ENCODE results near the gene KCNJ16.

DNA sequence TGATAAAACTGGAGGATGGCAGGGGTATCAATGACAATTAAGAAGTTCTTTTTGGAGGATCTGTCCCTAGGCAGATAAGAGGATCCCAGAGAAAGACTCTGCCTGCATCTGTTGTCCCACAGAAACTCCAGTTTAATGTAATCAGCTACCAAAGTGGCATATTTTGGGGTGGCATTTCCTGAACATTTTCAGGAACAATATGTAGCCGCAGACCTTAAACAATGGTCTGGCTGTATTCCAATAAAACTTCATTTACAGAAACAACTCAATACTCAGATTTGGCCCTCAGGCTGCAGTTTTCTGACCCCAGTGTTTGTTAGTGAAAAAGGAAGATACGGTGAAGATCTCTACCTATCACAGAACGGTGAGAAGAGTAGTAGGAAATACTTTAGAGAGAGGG lies 46.1 kb downstream of the KCNJ16 start:
- no peak for TF ChIP-seq POLR2A (IDR thresholded peaks at IDR 0.05)
- TF ChIP-seq, protein P1, sequence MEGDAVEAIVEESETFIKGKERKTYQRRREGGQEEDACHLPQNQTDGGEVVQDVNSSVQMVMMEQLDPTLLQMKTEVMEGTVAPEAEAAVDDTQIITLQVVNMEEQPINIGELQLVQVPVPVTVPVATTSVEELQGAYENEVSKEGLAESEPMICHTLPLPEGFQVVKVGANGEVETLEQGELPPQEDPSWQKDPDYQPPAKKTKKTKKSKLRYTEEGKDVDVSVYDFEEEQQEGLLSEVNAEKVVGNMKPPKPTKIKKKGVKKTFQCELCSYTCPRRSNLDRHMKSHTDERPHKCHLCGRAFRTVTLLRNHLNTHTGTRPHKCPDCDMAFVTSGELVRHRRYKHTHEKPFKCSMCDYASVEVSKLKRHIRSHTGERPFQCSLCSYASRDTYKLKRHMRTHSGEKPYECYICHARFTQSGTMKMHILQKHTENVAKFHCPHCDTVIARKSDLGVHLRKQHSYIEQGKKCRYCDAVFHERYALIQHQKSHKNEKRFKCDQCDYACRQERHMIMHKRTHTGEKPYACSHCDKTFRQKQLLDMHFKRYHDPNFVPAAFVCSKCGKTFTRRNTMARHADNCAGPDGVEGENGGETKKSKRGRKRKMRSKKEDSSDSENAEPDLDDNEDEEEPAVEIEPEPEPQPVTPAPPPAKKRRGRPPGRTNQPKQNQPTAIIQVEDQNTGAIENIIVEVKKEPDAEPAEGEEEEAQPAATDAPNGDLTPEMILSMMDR (IDR thresholded peaks at IDR 0.05) = no peak

All from body of pancreas (tissue), 4 donors.